Activated B cell treated with CpG ODN at 0.5 μM for 24 hours (primary cell): ENCODE results near the gene NFX1. TPM values are rescaled to one million over a fixed set of nuclear protein-coding genes. Genes with fewer than 3 reads are reported as not detected.

ENCODE experiments used
- ATAC-seq: fragments of 200-7000 bp; cut with Tn5 transposase; one replicate; pipeline ENCODE4 v1.10.0; 2021; ENCODE audit warnings: low read depth, mild to moderate bottlenecking, moderate library complexity
- CTCF ChIA-PET: fragments of 350-600 bp; sonication (Branson Sonifier 250); formaldehyde crosslinking; loops from one replicate; lab custom pipeline; 2021; ENCODE audit warnings: antibody characterized with exemption; lab: Charles Lee
- POLR2A ChIA-PET: fragments of 350-600 bp; sonication (Branson Sonifier 250); formaldehyde crosslinking; loops from one replicate; lab custom pipeline; 2021; ENCODE audit warnings: antibody characterized with exemption; lab: Charles Lee
- DNase-seq: peaks from one replicate; pipeline ENCODE4 v3.0.0; 2022
- H3K27ac Mint-ChIP-seq: one replicate; pipeline ENCODE4 v1.8.0; 2020; ENCODE audit warnings: mixed read lengths
- H3K27me3 Mint-ChIP-seq: one replicate; pipeline ENCODE4 v1.8.0; 2021; ENCODE audit warnings: mixed read lengths
- H3K36me3 Mint-ChIP-seq: one replicate; pipeline ENCODE4 v1.8.0; 2021; ENCODE audit warnings: low read depth, mixed read lengths
- H3K4me1 Mint-ChIP-seq: one replicate; pipeline ENCODE4 v1.8.0; 2021; ENCODE audit warnings: mixed read lengths
- H3K4me3 Mint-ChIP-seq: one replicate; pipeline ENCODE4 v1.8.0; 2020; ENCODE audit warnings: mild to moderate bottlenecking, mixed read lengths
- H3K9me3 Mint-ChIP-seq: one replicate; pipeline ENCODE4 v1.8.0; 2020; ENCODE audit warnings: mixed read lengths
- CTCF ChIP-seq: fragments of 200-600 bp; IDR thresholded peaks from one replicate; pipeline ENCODE4 v1.8.0; 2022; ENCODE audit warnings: antibody characterized with exemption, mild to moderate bottlenecking
- intact Hi-C: fragments of 100-400 bp; cut with micrococcal nuclease; formaldehyde crosslinking; loops from one replicate; pipeline ENCODE4 v1.15.1; 2024
- total RNA-seq: library from RNA; stranded (reverse); gene quantifications from 2 replicates; pipeline ENCODE4 v1.2.3, GENCODE V29; 2022

The NFX1 gene
- total RNA-seq, 1 donor from 2014 or later, result 57.2 TPM

GRCh38 chr9:33403941-33404787, 113.8 kb downstream of the NFX1 start:
- no peak for DNase-seq
- no peak overlapping the region for H3K27ac Mint-ChIP-seq
- H3K4me3 Mint-ChIP-seq, result no peak overlapping the region
- H3K4me1 Mint-ChIP-seq, result no peaks in the 10 kb centered on the region
- CTCF ChIA-PET, result interaction anchor here (0.8 to 1.6 kb wide), 5 partner anchors 62 to 220 kb away, joined by 3 to 10 read pairs (median 3); no protein-coding TSS in a partner anchor
- intact Hi-C loops, result loop anchor here (1.0 kb wide), 3 partner anchors 62 to 113 kb away; no protein-coding TSS in a partner anchor
- ATAC-seq, result no peak
- POLR2A ChIA-PET, result interaction anchor here (0.7 to 0.8 kb wide), 2 partner anchors 43 to 78 kb away, joined by 3 read pairs; partner anchors contain the start of gene AQP3
- H3K9me3 Mint-ChIP-seq, result no peaks in the 10 kb centered on the region
- no peaks in the 10 kb centered on the region for H3K36me3 Mint-ChIP-seq
- no peak for TF ChIP-seq CTCF
- H3K27me3 Mint-ChIP-seq, result peaks cover 5% of the 10 kb centered on the region

GRCh38 chr9:33404788-33405362, 114.6 kb downstream of the NFX1 start:
- intact Hi-C loops, result no loop called here

GRCh38 chr9:33407061-33407460, 116.7 kb downstream of the NFX1 start:
- intact Hi-C loops, result no loop called here
- ChIA-PET POLR2A (interaction anchor here (0.6 kb wide), 1 partner anchor 1136 kb away, joined by 8 read pairs; no protein-coding TSS in a partner anchor), CTCF (no interaction called here)
- H3K27me3 Mint-ChIP-seq, result peaks cover 2% of the 10 kb centered on the region
- DNase-seq (no peak), ATAC-seq (no peak)
- TF ChIP-seq CTCF, result no peak
- no peaks in the 10 kb centered on the region for H3K4me1 Mint-ChIP-seq
- no peak overlapping the region for H3K4me3 Mint-ChIP-seq
- H3K27ac Mint-ChIP-seq, result no peak overlapping the region
- no peaks in the 10 kb centered on the region for H3K36me3 Mint-ChIP-seq
- H3K9me3 Mint-ChIP-seq, result no peaks in the 10 kb centered on the region

More at GRCh38 chr9:33404788-33405362, 114.6 kb downstream of the NFX1 start:
- H3K27me3 Mint-ChIP-seq, result peaks cover 2% of the 10 kb centered on the region
- no peaks in the 10 kb centered on the region for H3K4me1 Mint-ChIP-seq
- no peaks in the 10 kb centered on the region for H3K36me3 Mint-ChIP-seq
- ATAC-seq (no peak), DNase-seq (no peak)
- no peaks in the 10 kb centered on the region for H3K9me3 Mint-ChIP-seq
- H3K4me3 Mint-ChIP-seq, result no peak overlapping the region
- no peak overlapping the region for H3K27ac Mint-ChIP-seq
- TF ChIP-seq CTCF, result no peak
- ChIA-PET CTCF (interaction anchor here (0.8 to 1.4 kb wide), 2 partner anchors 62 to 64 kb away, joined by 3 read pairs; no protein-coding TSS in a partner anchor), POLR2A (interaction anchor here (0.7 kb wide), 1 partner anchor 77 kb away, joined by 3 read pairs; no protein-coding TSS in a partner anchor)

- H3K4me3 Mint-ChIP-seq, result no peak overlapping the region
- TF ChIP-seq CTCF, result no peak
- no peak for ATAC-seq
- no peaks in the 10 kb centered on the region for H3K9me3 Mint-ChIP-seq
- CTCF ChIA-PET, result no interaction called here
- H3K36me3 Mint-ChIP-seq, result no peaks in the 10 kb centered on the region
- intact Hi-C loops, result no loop called here
- H3K4me1 Mint-ChIP-seq, result no peaks in the 10 kb centered on the region
- POLR2A ChIA-PET, result no interaction called here
- H3K27ac Mint-ChIP-seq, result no peak overlapping the region
- H3K27me3 Mint-ChIP-seq, result peaks cover 2% of the 10 kb centered on the region
- DNase-seq, result no peak
These were observed 117.8 kb downstream of the NFX1 start for GRCh38 chr9:33408087-33408486.

GRCh38 chr9:33414268-33414667, 124.0 kb downstream of the NFX1 start:
- no peak for TF ChIP-seq CTCF
- POLR2A ChIA-PET, result no interaction called here

More at GRCh38 chr9:33414268-33414667, 124.0 kb downstream of the NFX1 start:
- intact Hi-C loops, result no loop called here
- DNase-seq (no peak), ATAC-seq (no peak)
- H3K4me1 Mint-ChIP-seq, result no peaks in the 10 kb centered on the region
- CTCF ChIA-PET, result no interaction called here
- H3K9me3 Mint-ChIP-seq, result no peaks in the 10 kb centered on the region
- H3K36me3 Mint-ChIP-seq, result no peaks in the 10 kb centered on the region
- no peak overlapping the region for H3K27ac Mint-ChIP-seq
- no peak overlapping the region for H3K4me3 Mint-ChIP-seq
- peaks cover 17% of the 10 kb centered on the region for H3K27me3 Mint-ChIP-seq
